DMS53 (cell line): ENCODE measurements around the gene FYN.
"Not testable (repeated sequence)": the region's sequence is repeated elsewhere in the genome, so short reads cannot be mapped to it uniquely, and the experiment has no call there.

ENCODE experiments used
- DNase-seq: peaks from one replicate; lab custom pipeline; 2025; lab: John Stamatoyannopoulos, UW

FYN gene

GRCh38 chr6:111850295-111850937 lies 22.8 kb downstream of the FYN start:
- no peak for DNase-seq

DNA sequence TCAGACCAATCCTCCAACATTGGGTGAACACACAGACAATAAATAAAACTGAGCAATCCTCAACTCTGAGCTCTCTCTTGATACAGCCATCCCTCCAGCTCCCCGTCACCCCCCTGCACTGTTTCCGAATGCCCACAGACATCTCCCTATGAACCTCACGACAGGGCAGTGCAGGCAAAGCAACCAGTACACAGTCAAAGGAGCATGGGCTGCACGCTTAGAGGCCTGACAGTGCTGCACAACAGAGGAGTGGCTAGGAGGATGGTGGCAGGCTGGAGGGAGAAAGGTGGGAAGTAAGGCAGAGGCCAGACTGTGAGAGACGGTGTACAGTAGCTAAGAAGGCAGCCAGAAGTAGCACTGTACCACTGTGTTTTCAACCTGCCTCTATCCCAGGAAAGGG lies 24.0 kb downstream of the FYN start:
- DNase-seq: no peak

- DNase-seq: no peak
Measured at GRCh38 chr6:111848262-111848812, 24.9 kb downstream of the FYN start.

- no peak for DNase-seq
Measured at GRCh38 chr6:111846492-111847409, 26.5 kb downstream of the FYN start.

GRCh38 chr6:111846066-111846465 lies 27.2 kb downstream of the FYN start:
- DNase-seq: no peak

- DNase-seq: no peak
Measured at GRCh38 chr6:111845441-111845871, 27.8 kb downstream of the FYN start.

- no peak for DNase-seq
Measured at GRCh38 chr6:111844921-111845320, 28.3 kb downstream of the FYN start.

GRCh38 chr6:111844376-111844775 lies 28.9 kb downstream of the FYN start:
- DNase-seq: no peak

GRCh38 chr6:111843347-111844147 lies 29.7 kb downstream of the FYN start:
- DNase-seq: no peak

DNA sequence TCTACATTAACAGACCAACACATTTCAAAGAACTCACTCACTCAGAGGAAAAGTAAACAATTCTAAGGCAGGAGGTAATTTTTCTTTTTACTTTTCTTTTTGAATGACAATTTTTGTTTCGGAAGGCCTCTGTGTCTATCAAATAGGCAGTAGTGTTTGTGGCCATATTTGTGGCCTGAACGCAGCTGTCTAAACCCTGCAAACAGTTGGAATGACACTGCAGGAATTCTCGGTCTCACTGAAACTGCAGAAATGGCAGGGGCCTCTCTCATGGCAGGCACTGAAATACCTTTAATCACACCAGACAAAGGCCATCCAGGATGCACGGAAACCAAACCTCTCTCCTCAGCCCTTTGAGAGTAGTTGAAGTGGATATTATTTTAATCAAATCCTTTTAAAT lies 30.4 kb downstream of the FYN start:
- no peak for DNase-seq

DNA sequence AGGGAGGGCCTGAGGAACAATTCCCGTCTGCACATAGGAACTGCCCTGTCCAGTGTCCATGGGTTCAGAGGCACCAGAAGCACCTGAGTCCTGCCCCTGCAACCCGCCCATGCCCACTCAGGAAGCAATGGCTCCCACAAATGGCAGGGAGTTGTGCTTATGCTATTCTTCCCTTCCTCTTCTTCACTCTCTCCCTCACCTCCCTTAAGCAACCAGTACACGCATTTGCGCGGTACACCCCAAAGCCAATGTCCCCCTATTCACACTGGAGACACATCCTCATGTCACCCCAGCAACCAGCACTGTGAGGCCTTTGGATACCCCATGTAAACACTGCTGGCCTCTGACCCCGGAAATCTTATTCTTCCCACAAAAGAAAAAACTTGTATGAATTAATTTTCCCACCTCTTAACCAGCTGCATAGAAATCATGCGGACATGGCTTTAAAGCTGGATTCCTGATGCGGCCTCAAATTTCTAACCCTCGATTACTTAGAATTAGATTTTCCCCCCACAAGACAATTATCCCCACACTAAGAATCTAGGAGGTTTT lies 30.9 kb downstream of the FYN start:
- no peak for DNase-seq

GRCh38 chr6:111841822-111842221 lies 31.4 kb downstream of the FYN start:
- no peak for DNase-seq

DNA sequence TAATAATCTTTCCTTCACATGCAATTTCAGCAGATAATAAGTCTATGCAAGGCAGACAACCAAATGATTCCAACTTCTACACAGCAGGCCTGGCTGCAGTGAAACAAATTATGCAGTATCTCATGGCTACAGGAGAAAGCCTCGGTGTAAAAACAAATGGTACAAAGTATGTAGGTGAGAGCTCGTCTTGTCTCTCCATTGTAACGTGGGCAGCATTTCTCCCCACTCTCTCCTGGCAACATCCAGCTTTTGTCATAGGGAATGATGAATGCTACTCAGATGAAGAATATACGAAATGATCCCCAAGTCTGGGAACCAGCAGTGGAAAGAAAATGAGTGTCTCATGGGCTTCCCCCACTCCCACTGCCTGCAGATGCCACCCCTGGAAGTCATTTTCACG lies 32.4 kb downstream of the FYN start:
- DNase-seq: no peak

DNA sequence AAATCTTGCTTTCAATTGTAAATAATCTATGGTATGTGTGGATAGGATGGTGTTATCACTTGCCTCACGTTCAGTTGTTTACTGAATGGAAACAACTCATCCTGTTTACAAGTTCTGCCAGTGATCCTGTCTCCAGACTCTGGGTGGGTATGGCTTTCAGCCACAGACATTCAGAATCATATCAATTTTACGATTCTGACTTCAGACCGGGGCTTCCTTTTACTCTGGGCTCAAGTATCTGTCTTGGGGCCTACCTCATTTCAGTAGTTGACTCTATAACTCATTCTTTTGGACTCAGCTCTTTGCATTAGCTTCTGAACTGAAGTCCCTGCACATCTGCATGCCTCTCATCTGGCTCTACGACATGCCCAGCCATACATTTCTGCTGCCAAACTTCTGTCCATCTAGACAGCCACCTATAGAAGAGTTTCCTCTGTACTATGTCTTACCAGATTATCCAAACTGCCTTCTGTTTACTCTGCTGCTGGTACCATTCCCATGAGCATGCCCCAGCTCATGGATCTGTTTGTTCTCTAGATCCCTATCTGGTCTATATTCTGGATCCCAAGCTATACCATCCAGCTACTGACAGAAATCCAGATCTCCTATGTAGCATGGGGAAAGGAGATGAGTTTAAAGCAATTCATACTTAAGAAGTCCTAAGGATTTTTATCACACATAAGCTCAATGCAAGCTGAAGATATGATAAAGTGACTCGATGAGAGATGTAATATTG lies 34.3 kb downstream of the FYN start:
- no peak for DNase-seq

- DNase-seq: no peak
Measured at GRCh38 chr6:111837641-111838500, 35.4 kb downstream of the FYN start.

DNA sequence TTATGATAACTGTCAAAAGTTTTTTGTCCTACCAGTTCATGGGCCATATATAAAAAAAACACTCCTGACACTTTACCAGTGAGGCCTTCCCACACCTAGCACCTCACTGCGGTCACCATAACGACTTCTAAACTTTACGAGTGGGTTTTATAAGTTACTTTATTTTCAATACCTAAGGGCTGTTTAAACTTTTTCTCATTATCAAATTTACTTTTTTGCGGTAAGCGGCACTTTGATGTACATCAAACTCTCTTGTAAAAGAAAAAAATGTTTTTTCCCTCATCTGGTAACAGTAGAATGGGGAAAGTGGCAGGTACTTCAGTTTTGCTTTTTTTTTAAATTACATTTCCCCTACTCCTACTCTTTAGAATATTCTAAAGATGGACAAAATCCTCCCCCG lies 36.2 kb downstream of the FYN start:
- no peak for DNase-seq

DNA sequence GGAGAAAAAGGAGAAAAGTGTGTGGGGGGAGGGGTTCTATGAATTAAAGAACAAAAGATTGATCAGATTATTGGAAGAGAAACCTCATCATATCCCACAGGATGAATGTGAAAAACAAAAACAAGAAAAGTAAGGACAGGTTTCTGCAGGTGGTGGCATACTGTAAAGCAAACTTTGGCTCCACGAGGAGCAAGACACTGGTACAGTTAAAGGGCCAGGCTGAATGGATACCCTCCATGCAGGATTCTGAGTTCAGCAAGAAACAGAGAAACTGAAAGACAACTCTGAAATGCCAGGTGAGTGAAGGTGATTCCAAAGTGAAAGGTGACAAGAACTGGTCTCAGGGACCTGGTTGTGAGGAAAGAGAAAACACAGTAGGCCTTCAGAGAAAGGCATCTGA lies 37.4 kb downstream of the FYN start:
- no peak for DNase-seq

DNA sequence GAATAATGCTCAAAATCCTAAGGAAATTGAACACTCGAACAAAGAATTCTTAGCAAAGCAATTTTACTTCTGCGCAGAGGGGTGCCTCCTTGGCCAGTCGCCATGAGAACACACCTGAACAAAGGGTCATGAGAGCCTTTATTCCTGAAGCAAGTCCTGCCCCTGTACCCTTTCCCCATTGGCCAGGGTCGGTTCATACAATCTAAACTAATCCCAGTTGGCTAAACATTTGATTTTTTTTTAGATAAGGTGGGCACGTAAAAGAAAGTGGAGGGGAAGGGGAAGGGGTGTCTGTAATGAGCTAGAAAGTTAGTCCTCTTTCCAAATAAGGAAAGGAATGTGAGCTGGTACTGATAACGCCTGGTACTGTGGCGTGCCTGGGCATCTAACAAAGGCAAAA lies 37.9 kb downstream of the FYN start:
- DNase-seq: not testable (repeated sequence)

DNA sequence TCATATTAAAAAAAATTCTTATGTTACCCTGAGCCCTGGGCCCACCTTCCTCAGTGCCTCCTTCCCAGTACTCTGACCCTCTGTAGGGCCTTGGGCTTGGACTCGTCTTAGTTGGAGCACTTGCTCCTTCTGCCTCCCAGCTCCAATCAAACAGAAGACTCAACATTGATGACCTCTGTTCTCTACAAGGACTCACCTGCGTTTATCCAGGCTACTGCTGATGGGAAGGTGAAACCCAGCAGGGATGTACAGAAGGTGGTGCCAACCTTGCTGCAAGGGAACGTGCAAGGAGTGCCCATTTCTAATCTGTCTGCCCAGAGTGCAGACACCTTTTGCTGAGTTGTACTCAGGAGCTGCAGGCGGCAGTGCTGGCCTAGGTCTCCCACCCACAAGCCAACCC lies 38.9 kb downstream of the FYN start:
- DNase-seq: no peak

GRCh38 chr6:111832833-111833418 lies 40.3 kb downstream of the FYN start:
- no peak for DNase-seq
